HL-60/S4 treated with retinoic acid at 250 ng/mL for 4 days and 3 days (cell line): ENCODE measurements around the gene U2AF1L4.

Experiments
- in situ Hi-C: fragments of 300-500 bp; cut with MboI; formaldehyde crosslinking; loops from 2 replicates; pipeline ENCODE4 v1.7.0; 2022; ENCODE audit warnings: low sequenced_read_pairs

U2AF1L4 gene

DNA sequence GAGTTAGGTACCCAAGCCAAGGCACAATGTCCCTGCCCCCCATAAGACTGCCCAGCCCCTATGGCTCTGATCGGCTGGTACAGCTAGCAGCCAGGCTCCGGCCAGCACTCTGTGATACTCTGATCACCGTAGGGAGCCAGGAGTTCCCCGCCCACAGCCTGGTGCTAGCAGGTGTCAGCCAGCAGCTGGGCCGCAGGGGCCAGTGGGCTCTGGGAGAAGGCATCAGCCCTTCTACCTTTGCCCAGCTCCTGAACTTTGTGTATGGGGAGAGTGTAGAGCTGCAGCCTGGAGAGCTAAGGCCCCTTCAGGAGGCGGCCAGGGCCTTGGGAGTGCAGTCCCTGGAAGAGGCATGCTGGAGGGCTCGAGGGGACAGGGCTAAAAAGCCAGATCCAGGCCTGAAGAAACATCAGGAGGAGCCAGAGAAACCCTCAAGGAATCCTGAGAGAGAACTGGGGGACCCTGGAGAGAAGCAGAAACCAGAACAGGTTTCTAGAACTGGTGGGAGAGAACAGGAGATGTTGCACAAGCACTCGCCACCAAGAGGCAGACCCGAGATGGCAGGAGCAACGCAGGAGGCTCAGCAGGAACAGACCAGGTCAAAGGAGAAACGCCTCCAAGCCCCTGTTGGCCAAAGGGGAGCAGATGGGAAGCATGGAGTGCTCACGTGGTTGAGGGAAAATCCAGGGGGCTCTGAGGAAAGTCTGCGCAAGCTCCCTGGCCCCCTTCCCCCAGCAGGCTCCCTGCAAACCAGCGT, 30.4 kb downstream of the U2AF1L4 start:
- in situ Hi-C loops: no loop called here

DNA sequence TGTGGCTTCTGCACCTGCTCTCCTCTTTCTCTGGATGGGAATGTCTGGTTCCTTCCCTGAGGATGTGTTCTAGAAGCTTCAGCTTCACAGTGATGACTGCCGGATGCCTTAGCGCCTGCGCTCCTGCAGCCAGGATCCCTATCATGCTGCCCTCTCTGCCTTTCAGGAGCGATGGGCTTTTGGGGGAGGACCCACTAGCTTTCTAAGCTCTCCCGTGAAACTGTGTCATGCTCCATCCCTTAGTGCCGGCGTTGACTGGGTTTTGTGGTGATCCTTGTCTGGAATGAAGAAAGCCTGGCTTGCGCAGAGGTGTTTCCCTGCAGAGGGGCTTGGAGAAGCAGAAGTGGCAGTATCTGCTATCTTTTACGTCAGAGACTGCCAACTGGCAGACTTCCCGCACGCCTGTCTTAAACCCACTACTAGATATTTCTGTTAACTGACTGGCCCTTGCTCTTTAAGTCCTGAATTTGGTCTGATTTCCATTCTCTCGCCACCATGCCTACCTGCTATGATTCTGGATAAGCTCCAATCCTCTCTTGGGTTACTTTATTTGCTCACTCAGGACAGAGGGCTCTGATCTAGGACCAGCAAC, 31.2 kb downstream of the U2AF1L4 start:
- in situ Hi-C loops: no loop called here

DNA sequence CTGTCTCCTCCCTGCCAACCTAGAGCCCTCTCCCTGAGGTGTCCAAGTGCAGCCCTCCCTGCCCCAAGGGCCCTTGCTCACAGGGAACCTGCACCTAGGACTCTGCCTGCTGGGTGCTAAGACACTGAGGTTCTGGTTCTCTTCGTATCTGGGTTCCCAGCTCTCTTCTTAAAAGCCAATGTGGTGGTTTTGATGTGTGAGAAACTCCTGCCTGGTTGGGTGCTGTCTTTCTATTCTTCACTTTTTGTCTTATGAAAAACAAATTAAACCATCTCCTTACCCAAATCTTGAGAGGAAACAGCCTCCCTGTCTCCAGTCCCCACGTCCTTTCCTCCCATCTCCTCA, 31.7 kb downstream of the U2AF1L4 start:
- in situ Hi-C loops: no loop called here

DNA sequence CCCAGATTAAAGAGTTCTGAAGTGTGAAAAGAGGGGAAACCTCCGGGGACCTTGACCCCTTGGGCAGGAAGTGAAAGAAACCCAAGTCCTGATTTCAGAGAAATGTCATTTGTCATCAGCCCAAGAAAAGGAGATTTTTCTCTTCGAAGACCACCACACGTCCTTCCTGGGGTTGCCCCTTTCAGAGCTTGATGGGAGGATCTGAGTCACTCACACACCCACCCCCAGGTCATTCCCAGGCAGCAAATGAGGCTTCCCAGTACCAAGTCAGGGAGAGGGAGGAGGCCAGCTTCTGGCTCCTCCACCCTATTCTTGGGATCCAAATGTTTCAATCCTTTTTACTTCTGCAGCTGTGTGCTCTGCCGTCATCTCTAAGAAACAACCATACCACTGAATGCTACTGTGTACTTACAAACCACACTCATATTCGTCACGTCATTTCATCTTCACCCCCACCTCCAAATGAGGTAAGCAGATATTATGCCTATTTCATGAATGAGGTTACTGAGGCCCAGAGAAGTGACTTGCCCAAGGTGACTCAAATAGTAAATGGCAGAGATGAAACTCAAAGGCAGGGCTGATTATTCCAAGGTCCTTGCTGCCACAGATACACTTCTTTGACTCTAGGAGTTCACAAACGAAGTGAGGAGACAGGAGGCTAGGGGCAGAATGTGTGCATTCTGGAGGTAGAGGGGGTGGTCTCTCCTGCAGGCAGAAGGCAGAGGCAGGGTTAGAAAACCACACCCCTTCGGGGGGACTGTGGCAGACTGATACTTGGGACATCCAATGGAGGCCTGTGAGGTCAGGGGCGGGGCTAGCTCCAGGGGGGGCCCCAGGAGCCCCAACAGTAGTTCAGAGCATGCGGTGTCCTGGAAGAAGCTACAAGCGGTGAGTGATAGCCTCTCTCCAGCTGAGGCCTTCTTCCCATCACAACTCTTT, 32.4 kb downstream of the U2AF1L4 start:
- in situ Hi-C loops: no loop called here

DNA sequence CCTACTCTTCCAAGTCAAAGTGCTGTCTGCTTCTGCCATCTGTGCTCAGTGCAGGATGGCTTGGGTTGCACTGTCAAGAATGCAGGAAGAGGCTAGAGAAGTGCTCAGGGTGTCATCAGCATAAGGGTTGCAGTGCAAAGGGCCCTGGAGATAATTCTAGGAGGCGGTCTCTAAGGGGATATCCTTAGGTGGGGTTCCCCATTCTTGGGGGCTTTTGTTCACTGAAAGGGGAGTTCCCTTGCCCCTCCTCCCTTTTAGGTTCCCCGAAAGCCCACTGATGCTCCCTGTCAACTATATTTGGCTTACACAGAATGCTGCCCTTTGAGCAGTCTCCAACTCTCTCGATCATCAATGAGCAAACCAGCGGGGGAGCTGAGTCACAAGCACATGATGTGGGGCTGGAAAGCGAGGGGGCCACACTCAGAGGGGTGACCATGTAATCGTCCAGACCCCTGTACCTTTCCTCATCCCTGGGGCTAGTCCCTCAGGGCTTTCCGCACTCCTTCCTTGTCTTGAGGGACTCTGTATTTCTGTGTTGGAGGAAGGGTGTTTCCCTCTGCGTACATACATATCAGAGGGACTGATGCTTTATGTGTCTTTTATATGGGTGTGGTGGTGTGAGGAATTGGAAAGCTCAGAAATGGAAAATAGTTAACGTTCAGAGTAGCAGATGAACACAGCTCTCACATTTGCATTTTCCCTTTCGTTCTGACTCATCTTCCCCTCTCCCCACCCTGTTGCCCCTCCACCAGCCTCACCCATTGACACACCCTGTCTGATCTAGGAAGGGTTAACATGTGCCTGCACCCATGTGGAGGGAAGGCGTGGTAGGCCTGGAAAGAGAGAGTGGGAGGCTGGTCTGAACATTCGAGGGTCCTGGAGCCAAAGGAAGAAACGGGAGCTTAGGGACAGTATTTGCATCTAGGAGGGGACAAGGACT, 34.2 kb downstream of the U2AF1L4 start:
- in situ Hi-C loops: no loop called here

DNA sequence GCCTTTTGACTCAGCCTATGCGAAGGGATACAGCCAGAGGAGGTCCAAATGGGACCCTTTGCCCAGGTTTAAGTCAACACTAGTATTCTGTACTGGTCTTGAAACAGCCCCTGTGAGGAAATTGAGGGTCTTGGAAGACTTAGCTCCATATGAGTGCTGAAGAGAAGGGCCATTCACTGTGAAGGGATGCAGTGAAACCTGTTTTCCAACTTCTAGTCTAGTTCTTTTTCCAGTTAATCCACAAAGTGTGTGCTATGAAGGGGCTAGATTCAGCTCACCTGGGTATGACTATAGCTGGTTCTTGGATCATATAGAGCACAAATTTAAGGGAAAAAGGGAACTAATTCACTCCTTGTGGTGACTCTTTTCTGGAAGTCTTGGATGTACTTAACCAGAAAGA, 36.8 kb downstream of the U2AF1L4 start:
- in situ Hi-C loops: no loop called here

DNA sequence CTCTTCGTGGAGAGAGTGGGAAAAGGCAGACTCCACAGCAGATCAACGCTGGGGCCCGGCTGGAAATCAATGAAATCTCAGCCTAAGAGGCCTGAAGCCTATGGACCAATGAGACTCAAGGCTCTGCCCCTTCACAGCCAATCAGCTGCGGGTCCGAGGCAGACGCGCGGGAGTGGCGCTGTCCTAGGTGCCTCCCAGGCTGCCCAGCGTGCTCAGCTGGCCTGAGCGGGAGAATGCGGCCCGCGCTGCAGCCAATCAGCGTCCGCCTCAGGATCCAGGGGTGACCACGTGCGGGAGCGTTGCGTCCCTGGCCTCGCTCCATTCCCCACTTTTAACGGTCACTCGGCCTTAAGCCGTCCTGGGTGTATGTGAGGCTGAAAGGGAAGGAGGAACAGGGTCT, 41.0 kb downstream of the U2AF1L4 start, which contains the start of gene ZBTB32:
ZBTB32 (plus strand) TSS at position 341 of the 400 bp plus-strand sequence. CDS start 10,069 bp downstream, outside the sequence.
- in situ Hi-C loops: no loop called here

DNA sequence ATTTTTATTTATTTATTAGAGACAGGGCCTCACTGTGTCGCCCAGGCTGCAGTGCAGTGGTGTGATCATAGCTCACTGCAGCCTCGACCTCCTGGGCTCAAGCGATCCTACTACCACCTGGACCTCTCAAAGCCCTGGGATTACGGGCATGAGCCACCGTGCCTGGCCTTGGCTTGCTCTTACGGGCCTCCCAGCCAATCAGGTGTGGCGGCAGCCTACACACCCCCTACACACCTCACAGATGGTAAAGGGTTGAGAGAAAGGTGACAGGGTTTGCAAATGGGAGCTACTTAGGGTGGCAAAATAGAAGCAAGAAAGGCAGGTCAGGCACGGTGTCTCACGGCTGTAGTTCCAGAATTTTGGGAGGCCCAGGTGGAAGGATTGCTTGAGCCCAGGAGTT, 41.9 kb downstream of the U2AF1L4 start:
- in situ Hi-C loops: no loop called here

DNA sequence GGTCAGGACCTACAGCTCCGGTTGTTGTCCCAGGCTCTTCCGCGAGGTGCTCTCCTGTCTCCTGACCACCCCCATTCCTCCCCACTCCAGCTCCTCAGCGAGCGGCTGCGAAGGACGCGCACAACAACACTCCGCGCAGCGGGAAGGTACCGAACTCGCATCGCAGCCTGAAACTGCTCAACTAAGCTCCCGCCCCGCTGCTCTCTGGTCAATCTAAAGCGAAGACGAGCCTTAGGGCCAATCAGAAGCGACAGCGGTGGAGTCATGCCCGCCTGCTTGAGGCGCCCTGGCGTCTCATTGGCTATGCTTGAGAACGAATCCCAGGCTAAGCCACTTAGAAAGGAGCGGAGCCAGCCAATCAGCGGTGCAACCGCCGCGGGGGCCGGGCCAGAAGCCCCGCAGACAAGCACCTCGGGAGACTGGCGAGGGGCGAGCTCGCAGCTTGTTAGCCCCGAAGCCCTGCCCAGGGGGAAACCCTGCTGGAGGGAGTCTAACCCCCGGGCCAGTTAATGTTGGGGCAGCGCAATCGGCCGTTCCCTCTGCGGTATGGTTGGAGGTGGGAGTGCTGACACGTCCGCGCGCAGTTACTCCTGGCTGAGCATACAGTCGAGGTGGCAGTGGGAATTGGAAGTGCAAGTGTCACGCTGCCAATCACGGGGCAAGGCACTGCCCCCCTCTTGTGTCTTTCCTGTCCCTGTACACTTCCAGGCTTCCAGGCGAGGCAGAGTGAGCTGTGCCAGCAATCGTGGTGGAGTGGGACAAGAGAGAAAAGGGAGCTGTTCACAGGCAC, 42.8 kb downstream of the U2AF1L4 start:
- in situ Hi-C loops: no loop called here

DNA sequence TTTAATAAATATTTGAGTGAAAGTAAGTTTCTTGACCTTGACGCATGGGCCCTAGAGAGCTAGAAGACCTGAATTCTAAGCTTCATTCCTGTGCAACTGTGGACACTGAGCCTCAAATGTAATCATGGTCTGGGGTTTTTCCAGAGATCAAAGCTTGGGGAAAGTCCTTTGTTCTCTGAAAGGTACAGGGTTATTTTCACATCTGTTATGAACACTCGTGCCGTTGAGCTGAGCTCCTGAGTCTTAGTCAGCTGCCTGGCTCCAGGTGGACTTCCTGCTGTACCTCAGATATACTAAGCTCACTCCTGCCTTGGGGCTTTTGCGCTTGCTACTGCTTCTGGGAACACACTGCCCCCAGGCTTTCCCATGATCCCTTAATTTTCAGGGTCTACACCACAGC, 48.4 kb downstream of the U2AF1L4 start:
- in situ Hi-C loops: no loop called here

DNA sequence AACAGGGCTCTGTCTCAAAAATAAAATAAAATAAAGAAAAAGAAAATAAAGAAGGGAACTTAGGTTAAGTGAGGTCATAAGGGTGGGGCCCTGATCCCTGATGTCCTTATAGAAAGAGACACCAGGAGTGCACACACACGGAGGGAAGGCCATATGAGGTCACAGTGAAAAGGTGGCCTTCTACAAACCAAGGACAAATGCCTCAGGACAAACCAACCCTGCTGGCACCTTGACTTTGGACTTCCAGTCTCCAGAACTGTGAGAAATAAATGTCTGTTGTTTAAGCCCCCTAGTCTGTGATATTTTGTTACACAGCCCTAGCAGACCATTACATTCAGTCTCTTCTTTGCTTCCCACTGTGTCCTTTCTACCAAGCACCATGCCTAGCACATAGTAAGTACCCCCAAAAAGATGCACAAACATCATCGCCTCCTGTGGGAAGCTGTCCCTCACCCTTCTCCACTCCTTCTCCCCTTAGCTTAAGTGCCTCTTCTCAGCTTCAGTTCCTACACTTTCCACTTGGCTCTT, 49.3 kb downstream of the U2AF1L4 start:
- in situ Hi-C loops: no loop called here

DNA sequence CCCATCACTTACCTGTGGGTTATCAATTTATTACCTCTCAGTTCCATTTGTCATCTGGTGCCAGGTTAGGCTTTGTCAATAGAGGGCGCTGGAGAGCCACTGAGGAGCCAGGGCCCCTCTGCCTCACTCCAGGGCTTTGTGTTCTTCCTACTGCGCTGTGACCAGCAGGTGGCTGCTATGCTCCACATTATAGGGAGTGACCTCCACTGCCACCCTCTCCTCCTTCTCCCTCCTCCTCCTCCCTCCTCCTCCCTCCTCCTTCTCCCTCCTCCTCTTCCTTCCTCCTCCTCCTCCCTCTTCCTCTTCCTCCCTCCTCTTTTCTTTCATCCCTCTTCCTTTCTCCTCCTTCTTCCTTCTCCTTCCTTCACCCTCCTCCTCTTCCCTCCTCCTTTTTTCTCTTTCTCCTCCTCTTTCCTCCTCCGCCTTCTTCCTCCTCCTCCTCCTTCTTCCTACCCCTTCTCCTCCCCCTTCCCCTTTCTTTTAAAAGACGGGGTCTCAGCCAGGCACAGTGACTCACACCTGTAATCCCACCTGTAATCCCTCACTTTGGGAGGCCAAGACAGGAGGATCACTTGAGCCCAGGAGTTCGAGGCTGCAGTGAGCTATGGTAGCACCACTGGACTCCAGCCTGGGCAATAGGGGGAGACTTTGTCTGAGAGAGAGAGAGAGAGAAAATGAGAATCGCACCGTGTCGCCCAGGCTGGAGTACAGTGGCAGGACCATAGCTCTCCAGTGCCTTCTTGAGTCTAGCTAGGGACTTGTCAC, 51.2 kb downstream of the U2AF1L4 start:
- in situ Hi-C loops: no loop called here

DNA sequence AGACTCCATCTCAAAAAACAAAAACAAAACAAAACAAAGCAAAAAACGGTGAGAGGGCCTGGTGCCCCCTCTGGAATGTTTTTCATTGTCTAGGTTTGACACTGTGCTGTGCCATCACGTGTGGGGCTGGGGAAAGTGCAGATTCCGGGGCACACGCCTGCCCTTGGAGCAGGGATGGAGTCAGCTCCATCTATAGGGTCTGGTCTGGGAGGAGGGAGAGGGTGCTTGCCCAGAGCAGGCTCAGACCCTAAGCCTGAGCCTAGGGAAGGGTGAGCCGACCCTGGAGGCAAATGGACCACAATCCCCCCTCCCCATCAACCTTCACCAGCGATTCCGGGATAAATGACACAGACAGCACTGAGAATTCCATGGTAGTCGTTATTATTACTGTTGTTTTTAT, 51.8 kb downstream of the U2AF1L4 start:
- in situ Hi-C loops: no loop called here
